Liver (tissue), 9 donors: ENCODE results near the gene PABPC1L. TPM values are rescaled to one million over a fixed set of nuclear protein-coding genes. Genes with fewer than 3 reads are reported as not detected.

Experiments used
- DNase-seq: peaks from one replicate; pipeline ENCODE4 v3.0.0-alpha.2; 2017; ENCODE audit warnings: low spot score
- H3K27ac ChIP-seq, 2 donors: one replicate each; pipeline ENCODE4 v1.7.0; 2013; ENCODE audit warnings: inconsistent platforms in 2 of 2, low read length in 2 of 2, control low read depth in 1 of 2, low read depth in 1 of 2, mild to moderate bottlenecking in 1 of 2
- H3K27me3 ChIP-seq, 4 donors: one replicate each; pipeline versions ENCODE4 v1.6.1 to v1.7.0; 2013; ENCODE audit warnings: low read length in 3 of 4, inconsistent platforms in 1 of 4, mild to moderate bottlenecking in 1 of 4, moderate library complexity in 1 of 4; ENCODE audit not compliant: control insufficient read depth in 4 of 4, insufficient read depth in 4 of 4
- H3K36me3 ChIP-seq, 4 donors: one replicate each; pipeline versions ENCODE4 v1.6.1 to v1.7.0; 2013; ENCODE audit warnings: low read length in 3 of 4, mild to moderate bottlenecking in 3 of 4, low read depth in 1 of 4, moderate library complexity in 1 of 4; ENCODE audit not compliant: control insufficient read depth in 4 of 4, insufficient read depth in 3 of 4
- H3K4me1 ChIP-seq, 4 donors: one replicate each; pipeline versions ENCODE4 v1.6.1 to v1.7.0; 2013; ENCODE audit warnings: low read length in 3 of 4, mild to moderate bottlenecking in 3 of 4, moderate library complexity in 1 of 4; ENCODE audit not compliant: control insufficient read depth in 4 of 4, insufficient read depth in 4 of 4
- H3K4me3 ChIP-seq, 3 donors: one replicate each; pipeline versions ENCODE4 v1.6.1 to v1.7.0; 2013; ENCODE audit warnings: low read length in 3 of 3, control low read depth in 1 of 3, low read depth in 1 of 3, mild to moderate bottlenecking in 1 of 3
- H3K9ac ChIP-seq, 2 donors: one replicate each; pipeline ENCODE4 v1.7.0; 2013; ENCODE audit warnings: low read length in 2 of 2, mild to moderate bottlenecking in 2 of 2, moderate library complexity in 2 of 2, control low read depth in 1 of 2, low read depth in 1 of 2
- H3K9me3 ChIP-seq, 4 donors: one replicate each; pipeline versions ENCODE4 v1.6.1 to v1.7.0; 2013; ENCODE audit warnings: low read length in 3 of 4; ENCODE audit not compliant: control insufficient read depth in 4 of 4
- CTCF ChIP-seq: fragments of 150-350 bp; IDR thresholded peaks from 2 replicates; pipeline ENCODE4 v1.5.1; 2017; ENCODE audit warnings: improper control_type of control experiment, low read depth, low read length; ENCODE audit not compliant: missing input control
- EGR1 ChIP-seq, 2 donors: IDR thresholded peaks; 2 replicates each; pipeline ENCODE4 v1.6.1; 2016 to 2018; ENCODE audit warnings: antibody characterized with exemption in 2 of 2, low read depth in 2 of 2
- FOXA2 ChIP-seq: IDR thresholded peaks from 2 replicates; pipeline ENCODE4 v1.6.1; 2016; ENCODE audit warnings: antibody characterized with exemption
- GABPA ChIP-seq, 2 donors: IDR thresholded peaks in 1 of 2; conservative IDR thresholded peaks in 1 of 2; 2 replicates each; pipeline ENCODE4 v1.6.1; 2016; ENCODE audit warnings: antibody characterized with exemption in 2 of 2, mild to moderate bottlenecking in 1 of 2, moderate library complexity in 1 of 2
- HNF4A ChIP-seq, 2 donors: conservative IDR thresholded peaks; 2 replicates each; pipeline ENCODE4 v1.6.1; 2016; ENCODE audit warnings: antibody characterized with exemption in 2 of 2, mild to moderate bottlenecking in 2 of 2
- MAX ChIP-seq: IDR thresholded peaks from 2 replicates; pipeline ENCODE4 v1.6.1; 2016; ENCODE audit warnings: antibody characterized with exemption
- RAD21 ChIP-seq, 2 donors: IDR thresholded peaks; 2 replicates each; pipeline ENCODE4 v1.6.1; 2016; ENCODE audit warnings: antibody characterized with exemption in 2 of 2, mild to moderate bottlenecking in 2 of 2
- REST ChIP-seq: IDR thresholded peaks from 2 replicates; pipeline ENCODE4 v1.6.1; 2016; ENCODE audit warnings: antibody characterized with exemption, mild to moderate bottlenecking
- SP1 ChIP-seq: IDR thresholded peaks from 2 replicates; pipeline ENCODE4 v1.6.1; 2018; ENCODE audit warnings: antibody characterized with exemption, mild to moderate bottlenecking
- YY1 ChIP-seq: IDR thresholded peaks from 2 replicates; pipeline ENCODE4 v1.6.1; 2016; ENCODE audit warnings: antibody characterized with exemption, mild to moderate bottlenecking
- WGBS: extraction: QIAGEN DNeasy Blood & Tissue Kit; methylation state at CpG from one replicate; pipeline ENCODE4 v1.1.7; 2013; 5-methylcytosine and 5-hydroxymethylcytosine counted together
- polyA plus RNA-seq, 2 donors: library from polyadenylated mRNA; stranded (reverse) in 1 of 2; unstranded in 1 of 2; fragments of 200-250 nt in 1 of 2; fragments of >200 nt in 1 of 2; fragmentation: Nextera tagmentation in 1 of 2; extraction: Ambion mirVana in 1 of 2; gene quantifications; one replicate each; pipeline versions ENCODE4 v1.2.1 to v1.2.3, GENCODE V29; 2013 to 2015
- total RNA-seq, 2 donors: library from RNA; depleted of rRNA; stranded (reverse); fragments of >200 nt; gene quantifications; one replicate each; pipeline ENCODE4 v1.2.3, GENCODE V29; 2014
- donor health status: healthy.
- donor health status: healthy.
- donor health status: healthy.
- donor health status: healthy.
- donor health status: healthy.

Gene PABPC1L
- total and polyA plus RNA-seq, 4 donors = 4.7 to 21.0 (median 10.9) TPM

GRCh38 chr20:44887466-44887865 is 22.4 kb upstream of the PABPC1L start:
- no peaks in the 10 kb centered on the region for H3K27me3 ChIP-seq
- H3K36me3 ChIP-seq = no peaks in the 10 kb centered on the region
- peak overlapping the region in 1 of 3 donors; percentile 99 for H3K4me3 ChIP-seq
- TF ChIP-seq SP1 (no peak), RAD21 (IDR thresholded peaks at IDR 0.05) (no peak), FOXA2 (no peak)
- H3K9ac ChIP-seq = peak overlapping the region; percentile 37 to 38
- no peak overlapping the region for H3K27ac ChIP-seq
- H3K4me1 ChIP-seq = peaks cover 11 to 38% (median 29%) of the 10 kb centered on the region in 4 donors
- whole genome bisulfite sequencing = 72% methylated on average over 4 of the region's 4 CpGs
- DNase-seq = no peak
- H3K9me3 ChIP-seq = no peaks in the 10 kb centered on the region

- Histone ChIP-seq H3K27me3 (no peaks in the 10 kb centered on the region), H3K36me3 (no peaks in the 10 kb centered on the region), H3K4me1 (peaks cover 11 to 42% (median 29%) of the 10 kb centered on the region in 4 donors), H3K9ac (no peak overlapping the region), H3K4me3 (no peak overlapping the region), H3K27ac (no peak overlapping the region), H3K9me3 (no peaks in the 10 kb centered on the region)
- TF ChIP-seq CTCF (peak; percentile 28), YY1 (no peak)
- no peak for DNase-seq
- 71% methylated on average over 6 of the region's 6 CpGs for WGBS
Measured at GRCh38 chr20:44888226-44889103, 21.4 kb upstream of the PABPC1L start.

DNA sequence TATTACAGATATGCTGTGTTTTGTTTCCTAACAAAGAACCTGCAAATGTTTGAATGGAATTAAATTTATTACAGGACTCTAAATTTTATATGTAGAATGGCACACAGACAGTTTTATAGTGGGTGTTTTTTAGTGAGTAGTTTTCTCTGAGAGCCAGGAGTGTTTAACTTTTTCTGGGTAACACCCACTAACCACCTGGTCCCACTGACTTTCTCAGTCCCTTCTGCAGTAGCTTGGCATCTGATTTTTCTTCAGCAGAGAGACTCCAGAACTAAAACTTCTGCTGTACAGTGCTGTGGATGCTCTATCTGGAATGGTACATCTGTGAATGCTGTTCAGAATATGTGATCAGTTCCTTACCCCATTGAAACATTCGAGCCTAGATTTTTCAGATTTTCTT is 18.0 kb upstream of the PABPC1L start:
- 81% methylated on average over 1 of the region's 1 CpG for WGBS
- TF ChIP-seq GABPA (IDR thresholded peaks at IDR 0.05 in 1 of 2, conservative IDR thresholded peaks at IDR 0.05 in 1 of 2) (no peak), YY1 (no peak), HNF4A (conservative IDR thresholded peaks at IDR 0.05) (no peak), EGR1 (IDR thresholded peaks at IDR 0.05; ENCODE audit: low read depth in 2 of 2) (no peak), REST (no peak), SP1 (no peak), MAX (no peak)
- Histone ChIP-seq H3K4me1 (peaks cover 10 to 35% (median 33%) of the 10 kb centered on the region in 4 donors), H3K4me3 (no peak overlapping the region), H3K9me3 (no peaks in the 10 kb centered on the region), H3K36me3 (no peaks in the 10 kb centered on the region), H3K27ac (no peak overlapping the region), H3K27me3 (no peaks in the 10 kb centered on the region), H3K9ac (no peak overlapping the region)
- DNase-seq = no peak
